Activated naive CD8-positive, alpha-beta T cell treated with anti-CD3 and anti-CD28 coated beads for 36 hours (primary cell): ENCODE results near the gene CRAMP1. TPM values are rescaled to one million over a fixed set of nuclear protein-coding genes. Genes with fewer than 3 reads are reported as not detected.

Experiments
- DNase-seq: peaks from one replicate; pipeline ENCODE4 v3.0.0; 2021
- H3K27ac Mint-ChIP-seq: one replicate; pipeline ENCODE4 v1.8.0; 2022; ENCODE audit warnings: mild to moderate bottlenecking, moderate library complexity, mixed read lengths
- H3K27me3 Mint-ChIP-seq: one replicate; pipeline ENCODE4 v1.8.0; 2022; ENCODE audit warnings: mild to moderate bottlenecking, mixed read lengths
- H3K36me3 Mint-ChIP-seq: one replicate; pipeline ENCODE4 v1.8.0; 2021; ENCODE audit warnings: mild to moderate bottlenecking, mixed read lengths
- H3K4me1 Mint-ChIP-seq: one replicate; pipeline ENCODE4 v1.8.0; 2021; ENCODE audit warnings: mixed read lengths
- H3K4me3 Mint-ChIP-seq: one replicate; pipeline ENCODE4 v1.8.0; 2022; ENCODE audit warnings: mild to moderate bottlenecking, moderate library complexity, mixed read lengths
- H3K9me3 Mint-ChIP-seq: one replicate; pipeline ENCODE4 v1.8.0; 2022; ENCODE audit warnings: mixed read lengths
- total RNA-seq, 2 experiments: library from RNA; stranded (reverse); gene quantifications; one replicate each; pipeline ENCODE4 v1.2.3, GENCODE V29; 2021

CRAMP1 gene
- total RNA-seq, 2 experiments from 2014 or later: 14.4 to 17.0 TPM

GRCh38 chr16:1653023-1653422 is 40.9 kb downstream of the CRAMP1 start:
- H3K27me3 Mint-ChIP-seq: no peaks in the 10 kb centered on the region

GRCh38 chr16:1654505-1655268 is 42.5 kb downstream of the CRAMP1 start:
- Mint-ChIP-seq H3K9me3 (no peaks in the 10 kb centered on the region), H3K4me1 (no peaks in the 10 kb centered on the region), H3K27ac (no peak overlapping the region), H3K36me3 (peaks cover 21% of the 10 kb centered on the region), H3K4me3 (no peak overlapping the region), H3K27me3 (no peaks in the 10 kb centered on the region)
- DNase-seq: no peak

More at GRCh38 chr16:1653023-1653422, 40.9 kb downstream of the CRAMP1 start:
- H3K27ac Mint-ChIP-seq: no peak overlapping the region
- H3K4me3 Mint-ChIP-seq: no peak overlapping the region
- no peaks in the 10 kb centered on the region for H3K9me3 Mint-ChIP-seq
- H3K4me1 Mint-ChIP-seq: peaks cover 1% of the 10 kb centered on the region
- DNase-seq: no peak
- H3K36me3 Mint-ChIP-seq: peaks cover 24% of the 10 kb centered on the region

GRCh38 chr16:1655269-1655807 is 43.2 kb downstream of the CRAMP1 start:
- H3K27me3 Mint-ChIP-seq: no peaks in the 10 kb centered on the region
- DNase-seq: no peak
- no peaks in the 10 kb centered on the region for H3K9me3 Mint-ChIP-seq
- peaks cover 20% of the 10 kb centered on the region for H3K36me3 Mint-ChIP-seq
- H3K27ac Mint-ChIP-seq: no peak overlapping the region
- H3K4me1 Mint-ChIP-seq: no peaks in the 10 kb centered on the region
- no peak overlapping the region for H3K4me3 Mint-ChIP-seq

- peaks cover 12% of the 10 kb centered on the region for H3K36me3 Mint-ChIP-seq
Observed at GRCh38 chr16:1655909-1656807, 44.0 kb downstream of the CRAMP1 start.

GRCh38 chr16:1656808-1657617 is 44.9 kb downstream of the CRAMP1 start:
- Mint-ChIP-seq H3K4me3 (no peak overlapping the region), H3K27ac (no peak overlapping the region), H3K27me3 (no peaks in the 10 kb centered on the region), H3K36me3 (peaks cover 4% of the 10 kb centered on the region), H3K4me1 (no peaks in the 10 kb centered on the region), H3K9me3 (no peaks in the 10 kb centered on the region)
- DNase-seq: no peak

More at GRCh38 chr16:1655909-1656807, 44.0 kb downstream of the CRAMP1 start:
- Mint-ChIP-seq H3K4me1 (no peaks in the 10 kb centered on the region), H3K4me3 (no peak overlapping the region), H3K27ac (no peak overlapping the region), H3K9me3 (no peaks in the 10 kb centered on the region), H3K27me3 (no peaks in the 10 kb centered on the region)
- no peak for DNase-seq

- no peak for DNase-seq
Observed at GRCh38 chr16:1657841-1658240, 45.7 kb downstream of the CRAMP1 start.

GRCh38 chr16:1659031-1659430 is 46.9 kb downstream of the CRAMP1 start:
- no peak for DNase-seq
- Mint-ChIP-seq H3K36me3 (peaks cover 6% of the 10 kb centered on the region), H3K27me3 (no peaks in the 10 kb centered on the region), H3K9me3 (no peaks in the 10 kb centered on the region), H3K27ac (no peak overlapping the region), H3K4me3 (no peak overlapping the region), H3K4me1 (no peaks in the 10 kb centered on the region)

More at GRCh38 chr16:1657841-1658240, 45.7 kb downstream of the CRAMP1 start:
- peak overlapping the region; percentile 63 for H3K27ac Mint-ChIP-seq
- peaks cover 4% of the 10 kb centered on the region for H3K36me3 Mint-ChIP-seq
- no peaks in the 10 kb centered on the region for H3K27me3 Mint-ChIP-seq
- no peaks in the 10 kb centered on the region for H3K9me3 Mint-ChIP-seq
- H3K4me3 Mint-ChIP-seq: no peak overlapping the region
- H3K4me1 Mint-ChIP-seq: no peaks in the 10 kb centered on the region

- Mint-ChIP-seq H3K27ac (no peak overlapping the region), H3K27me3 (no peaks in the 10 kb centered on the region), H3K4me3 (no peak overlapping the region), H3K36me3 (peaks cover 4% of the 10 kb centered on the region), H3K9me3 (no peaks in the 10 kb centered on the region), H3K4me1 (no peaks in the 10 kb centered on the region)
- DNase-seq: no peak
Observed at GRCh38 chr16:1661826-1662225, 49.7 kb downstream of the CRAMP1 start.

GRCh38 chr16:1662543-1662942 is 50.4 kb downstream of the CRAMP1 start:
- no peak for DNase-seq
- Mint-ChIP-seq H3K36me3 (peaks cover 4% of the 10 kb centered on the region), H3K27me3 (no peaks in the 10 kb centered on the region), H3K4me3 (no peak overlapping the region), H3K27ac (no peak overlapping the region), H3K4me1 (no peaks in the 10 kb centered on the region), H3K9me3 (no peaks in the 10 kb centered on the region)

- Mint-ChIP-seq H3K27me3 (no peaks in the 10 kb centered on the region), H3K4me1 (no peaks in the 10 kb centered on the region), H3K4me3 (no peak overlapping the region), H3K9me3 (no peaks in the 10 kb centered on the region), H3K27ac (no peak overlapping the region), H3K36me3 (peaks cover 12% of the 10 kb centered on the region)
- no peak for DNase-seq
Observed at GRCh38 chr16:1665829-1666228, 53.7 kb downstream of the CRAMP1 start.

- Mint-ChIP-seq H3K36me3 (peaks cover 12% of the 10 kb centered on the region), H3K4me3 (no peak overlapping the region), H3K27me3 (no peaks in the 10 kb centered on the region), H3K4me1 (no peaks in the 10 kb centered on the region), H3K27ac (no peak overlapping the region), H3K9me3 (no peaks in the 10 kb centered on the region)
- no peak for DNase-seq
Observed at GRCh38 chr16:1666316-1666715, 54.2 kb downstream of the CRAMP1 start.

- no peak overlapping the region for H3K27ac Mint-ChIP-seq
- no peak overlapping the region for H3K4me3 Mint-ChIP-seq
- H3K4me1 Mint-ChIP-seq: no peaks in the 10 kb centered on the region
- DNase-seq: no peak
- no peaks in the 10 kb centered on the region for H3K9me3 Mint-ChIP-seq
- H3K27me3 Mint-ChIP-seq: no peaks in the 10 kb centered on the region
- peaks cover 12% of the 10 kb centered on the region for H3K36me3 Mint-ChIP-seq
Observed at GRCh38 chr16:1667271-1667670, 55.1 kb downstream of the CRAMP1 start.

- H3K4me3 Mint-ChIP-seq: no peak overlapping the region
- H3K9me3 Mint-ChIP-seq: no peaks in the 10 kb centered on the region
- H3K27ac Mint-ChIP-seq: no peak overlapping the region
- H3K4me1 Mint-ChIP-seq: no peaks in the 10 kb centered on the region
- no peak for DNase-seq
- H3K36me3 Mint-ChIP-seq: peaks cover 11% of the 10 kb centered on the region
- no peaks in the 10 kb centered on the region for H3K27me3 Mint-ChIP-seq
Observed at GRCh38 chr16:1667916-1668315, 55.8 kb downstream of the CRAMP1 start.

GRCh38 chr16:1668612-1669319 is 56.6 kb downstream of the CRAMP1 start:
- H3K9me3 Mint-ChIP-seq: no peaks in the 10 kb centered on the region

More at GRCh38 chr16:1668612-1669319, 56.6 kb downstream of the CRAMP1 start:
- no peak for DNase-seq
- Mint-ChIP-seq H3K27me3 (no peaks in the 10 kb centered on the region), H3K36me3 (peaks cover 13% of the 10 kb centered on the region), H3K27ac (no peak overlapping the region), H3K4me3 (no peak overlapping the region), H3K4me1 (no peaks in the 10 kb centered on the region)
